Loucy (cell line): ENCODE results near the gene RIMBP2.

Experiments used
- H2AFZ ChIP-seq: fragments of 200-600 bp; sonication (generic); 2 replicates; pipeline ENCODE4 v1.6.0; 2016; ENCODE audit warnings: antibody characterized with exemption, mild to moderate bottlenecking, low read length, moderate library complexity
- H3F3A ChIP-seq: fragments of 200-600 bp; 2 replicates; pipeline ENCODE4 v1.6.0; 2016; ENCODE audit warnings: antibody characterized with exemption, low read depth, mild to moderate bottlenecking
- H3K27me3 ChIP-seq: fragments of 200-600 bp; sonication (generic); 2 replicates; pipeline ENCODE4 v1.6.1; 2014; ENCODE audit warnings: low read length, mild to moderate bottlenecking; ENCODE audit not compliant: insufficient read depth, poor library complexity, severe bottlenecking
- H3K36me3 ChIP-seq: fragments of 200-600 bp; sonication (generic); 2 replicates; pipeline ENCODE4 v1.6.1; 2016; ENCODE audit warnings: low read length; ENCODE audit not compliant: insufficient read depth
- H3K4me1 ChIP-seq: fragments of 200-600 bp; sonication (generic); 2 replicates; pipeline ENCODE4 v1.5.1; 2014; ENCODE audit warnings: low read length, mild to moderate bottlenecking; ENCODE audit not compliant: insufficient read depth, poor library complexity, severe bottlenecking
- H3K4me2 ChIP-seq: fragments of 200-600 bp; sonication (generic); 2 replicates; pipeline ENCODE4 v1.6.0; 2014; ENCODE audit warnings: antibody characterized with exemption, low read length, low read depth, mild to moderate bottlenecking; ENCODE audit not compliant: poor library complexity, severe bottlenecking
- H3K4me3 ChIP-seq: fragments of 200-600 bp; sonication (generic); 2 replicates; pipeline ENCODE4 v1.5.1; 2014; ENCODE audit warnings: low read length, mild to moderate bottlenecking, mixed read lengths; ENCODE audit not compliant: poor library complexity, severe bottlenecking
- H3K79me2 ChIP-seq: fragments of 200-600 bp; sonication (generic); 2 replicates; pipeline ENCODE4 v1.6.1; 2014; ENCODE audit warnings: low read length; ENCODE audit not compliant: insufficient read depth
- H3K9ac ChIP-seq: fragments of 200-600 bp; sonication (generic); 2 replicates; pipeline ENCODE4 v1.6.0; 2014; ENCODE audit warnings: mild to moderate bottlenecking, low read depth, low read length, moderate library complexity; ENCODE audit not compliant: poor library complexity, severe bottlenecking
- H3K9me2 ChIP-seq: fragments of 200-600 bp; sonication (generic); replicated peaks from 2 replicates; pipeline ENCODE4 v1.6.1; 2016; ENCODE audit warnings: low read depth, low read length, mixed read lengths
- H3K9me3 ChIP-seq: fragments of 200-600 bp; sonication (generic); 2 replicates; pipeline ENCODE4 v1.6.1; 2014; ENCODE audit warnings: mild to moderate bottlenecking, antibody characterized with exemption, low read length, low read depth; ENCODE audit not compliant: insufficient read depth
- H4K20me1 ChIP-seq: fragments of 200-600 bp; sonication (generic); 2 replicates; pipeline ENCODE4 v1.6.0; 2014; ENCODE audit warnings: antibody characterized with exemption, low read length, mild to moderate bottlenecking; ENCODE audit not compliant: insufficient read depth, poor library complexity, severe bottlenecking
- CTCF ChIP-seq: fragments of 200-600 bp; sonication (generic); conservative IDR thresholded peaks from 2 replicates; pipeline ENCODE4 v1.5.1; 2014; ENCODE audit warnings: mild to moderate bottlenecking, antibody characterized with exemption, low read length
- EZH2phosphoT487 ChIP-seq: fragments of 200-600 bp; IDR thresholded peaks from 2 replicates; pipeline ENCODE4 v1.6.1; 2018; ENCODE audit warnings: antibody characterized with exemption, mild to moderate bottlenecking, moderate library complexity, borderline replicate concordance

RIMBP2 gene

GRCh38 chr12:130708648-130709047, 7.5 kb downstream of the RIMBP2 start:
- Histone ChIP-seq H3K4me1 (no peaks in the 10 kb centered on the region), H3K79me2 (no peaks in the 10 kb centered on the region), H3K36me3 (no peaks in the 10 kb centered on the region), H3K9me3 (peaks cover 4% of the 10 kb centered on the region; the same call in 1 of the 2 replicates), H3K4me2 (no peak overlapping the region), H3F3A (no peaks in the 10 kb centered on the region), H3K27me3 (no peaks in the 10 kb centered on the region), H3K4me3 (no peak overlapping the region), H3K9ac (no peak overlapping the region), H4K20me1 (no peaks in the 10 kb centered on the region), H3K9me2 (no peaks in the 10 kb centered on the region), H2AFZ (no peak overlapping the region)
- TF ChIP-seq EZH2phosphoT487, result no peak
- TF ChIP-seq CTCF, result no peak

DNA sequence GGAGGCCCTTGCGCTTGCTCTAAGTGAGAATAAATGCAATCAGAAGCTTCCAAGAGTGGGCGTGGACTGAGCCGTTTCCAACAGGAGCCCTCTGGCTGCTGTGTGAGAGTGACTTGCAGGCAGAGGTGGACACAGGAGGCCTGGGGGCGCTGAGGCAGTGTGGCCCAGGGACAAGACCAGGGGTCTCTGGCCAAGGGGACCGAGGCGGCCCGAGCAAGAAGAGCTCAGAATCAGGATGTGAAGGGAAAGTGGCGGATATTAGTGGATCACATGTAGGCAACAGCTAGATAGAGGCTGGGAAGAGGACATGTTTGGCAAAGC, 8.6 kb downstream of the RIMBP2 start:
- Histone ChIP-seq H3K36me3 (no peaks in the 10 kb centered on the region), H3F3A (no peaks in the 10 kb centered on the region), H3K4me1 (no peaks in the 10 kb centered on the region), H3K9ac (no peak overlapping the region), H3K79me2 (no peaks in the 10 kb centered on the region), H3K27me3 (no peaks in the 10 kb centered on the region), H3K9me2 (no peaks in the 10 kb centered on the region), H3K9me3 (peaks cover 4% of the 10 kb centered on the region; the same call in 1 of the 2 replicates), H2AFZ (no peak overlapping the region), H4K20me1 (no peaks in the 10 kb centered on the region), H3K4me2 (no peak overlapping the region), H3K4me3 (no peak overlapping the region)
- no peak for TF ChIP-seq CTCF

GRCh38 chr12:130706885-130707570, 9.1 kb downstream of the RIMBP2 start:
- H4K20me1 ChIP-seq, result no peaks in the 10 kb centered on the region
- no peaks in the 10 kb centered on the region for H3K36me3 ChIP-seq
- H3K9me3 ChIP-seq, result peaks cover 4% of the 10 kb centered on the region; the same call in 1 of the 2 replicates
- H3K79me2 ChIP-seq, result no peaks in the 10 kb centered on the region
- no peak overlapping the region for H2AFZ ChIP-seq
- H3K4me1 ChIP-seq, result no peaks in the 10 kb centered on the region
- H3F3A ChIP-seq, result no peaks in the 10 kb centered on the region
- H3K4me3 ChIP-seq, result no peak overlapping the region
- H3K9ac ChIP-seq, result no peak overlapping the region
- no peak overlapping the region for H3K4me2 ChIP-seq
- TF ChIP-seq EZH2phosphoT487, result no peak
- no peak for TF ChIP-seq CTCF
- H3K9me2 ChIP-seq, result no peaks in the 10 kb centered on the region
- H3K27me3 ChIP-seq, result no peaks in the 10 kb centered on the region
